Measurements from ENCODE around the gene SIRPG. TPM values are rescaled to one million over a fixed set of nuclear protein-coding genes. Genes with fewer than 3 reads are reported as not detected.

The SIRPG gene
- total and polyA plus RNA-seq, 2 donors from 2014 or later: 2.5 TPM; not detected in 1

DNA sequence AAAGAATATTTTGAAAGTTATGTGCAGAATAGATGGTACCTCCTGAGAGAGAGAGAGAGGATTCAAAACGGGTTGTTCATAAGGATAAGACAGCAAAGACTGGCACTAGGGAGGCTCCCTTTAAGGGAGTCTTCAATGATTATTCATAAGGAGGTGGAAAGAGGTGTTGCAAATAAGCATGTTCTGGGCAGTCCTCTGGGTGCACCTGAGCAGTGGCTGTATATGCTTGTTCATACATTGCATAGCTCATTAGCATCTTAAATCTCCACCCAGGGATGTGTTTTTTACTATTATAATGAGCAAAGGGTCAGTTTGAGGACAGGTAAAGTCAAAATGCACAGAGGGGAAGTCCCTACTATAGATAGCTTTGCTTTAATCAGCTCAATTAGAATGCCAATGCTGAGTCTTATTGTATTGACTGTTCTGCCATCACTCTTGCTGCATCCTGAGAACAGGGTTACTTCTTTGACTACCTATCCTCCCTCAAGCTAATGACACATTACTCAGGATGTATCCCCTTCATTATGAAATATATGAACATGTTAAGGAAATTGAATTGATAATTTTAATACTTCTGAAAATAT, 10.0 kb upstream of the SIRPG start:
- Histone ChIP-seq H3K36me3 (ENCODE audit: control insufficient read depth in 2 of 3, insufficient read depth in 3 of 3, low read length in 3 of 3) (no peaks in the 10 kb centered on the region), H3K27ac (ENCODE audit: low read depth in 2 of 2, low read length in 2 of 2) (no peak overlapping the region), H3K4me1 (ENCODE audit: control insufficient read depth in 2 of 3, insufficient read depth in 2 of 3, low read depth in 1 of 3, low read length in 3 of 3) (no peaks in the 10 kb centered on the region), H3K9ac (ENCODE audit: low read length in 3 of 3) (no peak overlapping the region), H3K27me3 (ENCODE audit: control insufficient read depth, insufficient read depth, low read length) (no peaks in the 10 kb centered on the region), H3K9me3 (ENCODE audit: control insufficient read depth in 2 of 3, insufficient read depth in 1 of 3, low read length in 3 of 3) (no peaks in the 10 kb centered on the region), H3K4me3 (ENCODE audit: low read length in 3 of 3) (no peak overlapping the region)
- intact Hi-C loops (cut with DNase I): no loop called here
- DNase-seq: no peak
- no peak for FAIRE-seq
- TF ChIP-seq CTCF (IDR thresholded peaks at IDR 0.05; ENCODE audit: borderline replicate concordance, extremely low read depth, insufficient read depth): no peak

GRCh38 chr20:1666802-1667201, 9.2 kb upstream of the SIRPG start:
- intact Hi-C loops (cut with DNase I): no loop called here
- DNase-seq: no peak
- Histone ChIP-seq H3K27me3 (ENCODE audit: control insufficient read depth, insufficient read depth, low read length) (no peaks in the 10 kb centered on the region), H3K36me3 (ENCODE audit: control insufficient read depth in 2 of 3, insufficient read depth in 3 of 3, low read length in 3 of 3) (no peaks in the 10 kb centered on the region), H3K4me1 (ENCODE audit: control insufficient read depth in 2 of 3, insufficient read depth in 2 of 3, low read depth in 1 of 3, low read length in 3 of 3) (no peaks in the 10 kb centered on the region), H3K27ac (ENCODE audit: low read depth in 2 of 2, low read length in 2 of 2) (no peak overlapping the region), H3K4me3 (ENCODE audit: low read length in 3 of 3) (no peak overlapping the region), H3K9me3 (ENCODE audit: control insufficient read depth in 2 of 3, insufficient read depth in 1 of 3, low read length in 3 of 3) (no peaks in the 10 kb centered on the region), H3K9ac (ENCODE audit: low read length in 3 of 3) (no peak overlapping the region)
- no peak for TF ChIP-seq CTCF (IDR thresholded peaks at IDR 0.05; ENCODE audit: borderline replicate concordance, extremely low read depth, insufficient read depth)
- FAIRE-seq: no peak

DNA sequence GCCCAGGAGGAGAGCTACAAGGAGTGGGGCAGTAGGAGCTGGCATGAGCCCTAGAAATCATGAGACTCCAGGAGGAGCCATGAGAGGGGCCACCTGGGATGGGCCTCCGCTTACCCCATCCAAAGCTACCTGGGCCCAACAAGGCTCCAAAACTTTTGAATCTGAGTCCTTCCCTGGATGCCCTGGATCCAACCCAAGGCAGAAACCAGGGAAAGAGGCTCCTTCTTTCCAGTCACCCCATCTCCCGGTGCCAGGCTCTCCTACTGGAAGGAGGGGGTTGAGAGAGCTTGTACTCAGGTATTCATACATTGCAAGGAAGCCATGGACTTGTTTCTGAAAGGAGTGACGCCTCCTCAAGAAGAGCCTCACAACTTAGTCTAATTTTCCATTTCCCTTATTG, 7.8 kb upstream of the SIRPG start:
- Histone ChIP-seq H3K4me1 (ENCODE audit: control insufficient read depth in 2 of 3, insufficient read depth in 2 of 3, low read depth in 1 of 3, low read length in 3 of 3) (no peaks in the 10 kb centered on the region), H3K9me3 (ENCODE audit: control insufficient read depth in 2 of 3, insufficient read depth in 1 of 3, low read length in 3 of 3) (no peaks in the 10 kb centered on the region), H3K36me3 (ENCODE audit: control insufficient read depth in 2 of 3, insufficient read depth in 3 of 3, low read length in 3 of 3) (no peaks in the 10 kb centered on the region), H3K27ac (ENCODE audit: low read depth in 2 of 2, low read length in 2 of 2) (no peak overlapping the region), H3K4me3 (ENCODE audit: low read length in 3 of 3) (no peak overlapping the region), H3K9ac (ENCODE audit: low read length in 3 of 3) (no peak overlapping the region), H3K27me3 (ENCODE audit: control insufficient read depth, insufficient read depth, low read length) (no peaks in the 10 kb centered on the region)
- intact Hi-C loops (cut with DNase I): no loop called here
- DNase-seq (no peak), FAIRE-seq (no peak)
- no peak for TF ChIP-seq CTCF (IDR thresholded peaks at IDR 0.05; ENCODE audit: borderline replicate concordance, extremely low read depth, insufficient read depth)

- Histone ChIP-seq H3K9me3 (ENCODE audit: control insufficient read depth in 2 of 3, insufficient read depth in 1 of 3, low read length in 3 of 3) (no peaks in the 10 kb centered on the region), H3K27me3 (ENCODE audit: control insufficient read depth, insufficient read depth, low read length) (no peaks in the 10 kb centered on the region), H3K36me3 (ENCODE audit: control insufficient read depth in 2 of 3, insufficient read depth in 3 of 3, low read length in 3 of 3) (no peaks in the 10 kb centered on the region), H3K27ac (ENCODE audit: low read depth in 2 of 2, low read length in 2 of 2) (no peak overlapping the region), H3K9ac (ENCODE audit: low read length in 3 of 3) (no peak overlapping the region), H3K4me3 (ENCODE audit: low read length in 3 of 3) (no peak overlapping the region), H3K4me1 (ENCODE audit: control insufficient read depth in 2 of 3, insufficient read depth in 2 of 3, low read depth in 1 of 3, low read length in 3 of 3) (no peaks in the 10 kb centered on the region)
- intact Hi-C loops (cut with DNase I): no loop called here
- TF ChIP-seq CTCF (IDR thresholded peaks at IDR 0.05; ENCODE audit: borderline replicate concordance, extremely low read depth, insufficient read depth): no peak
- DNase-seq (no peak), FAIRE-seq (no peak)
Observed at GRCh38 chr20:1664911-1665310, 7.3 kb upstream of the SIRPG start.
